ENCODE measurements around the gene ZNF385B.

Gene ZNF385B

GRCh38 chr2:179855673-179856072, 5.7 kb downstream of the ZNF385B start:
- H3K4me1 ChIP-seq (ENCODE audit: control insufficient read depth, insufficient read depth, low read length): peaks cover 3% of the 10 kb centered on the region
- H3K36me3 ChIP-seq (ENCODE audit: control insufficient read depth, insufficient read depth, low read length, severe bottlenecking): no peaks in the 10 kb centered on the region
- H3K9me3 ChIP-seq (ENCODE audit: control insufficient read depth, low read length): no peaks in the 10 kb centered on the region
- no peak overlapping the region for H3K4me3 ChIP-seq (ENCODE audit: low read length)
- H3K9ac ChIP-seq (ENCODE audit: low read length): no peak overlapping the region
- no peak for DNase-seq (ENCODE audit: low read depth)
- H3K27me3 ChIP-seq (replicated peaks; ENCODE audit: control insufficient read depth, insufficient read depth, low read length): peaks cover 3% of the 10 kb centered on the region

DNA sequence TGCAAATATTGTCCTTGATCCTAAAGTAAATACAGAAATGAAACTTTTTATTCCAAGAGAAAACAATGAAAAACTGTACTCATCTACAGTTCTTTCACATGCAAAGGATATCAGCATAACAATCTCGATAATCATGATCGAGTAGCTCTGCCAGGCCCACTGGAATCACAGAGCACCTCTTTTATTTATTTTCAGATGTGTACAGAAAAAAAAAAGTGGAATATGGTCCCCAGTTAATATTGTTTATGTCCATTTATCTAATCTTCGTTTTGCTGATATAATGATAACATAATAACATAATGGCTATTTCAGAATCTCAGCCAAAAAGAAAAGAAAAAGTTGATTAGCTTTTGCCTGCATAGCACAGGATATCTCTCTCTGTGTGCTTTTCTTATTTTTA, 6.5 kb downstream of the ZNF385B start:
- Histone ChIP-seq H3K9ac (ENCODE audit: low read length) (no peak overlapping the region), H3K27me3 (replicated peaks; ENCODE audit: control insufficient read depth, insufficient read depth, low read length) (peaks cover 3% of the 10 kb centered on the region), H3K4me3 (ENCODE audit: low read length) (no peak overlapping the region), H3K4me1 (ENCODE audit: control insufficient read depth, insufficient read depth, low read length) (no peaks in the 10 kb centered on the region), H3K9me3 (ENCODE audit: control insufficient read depth, low read length) (no peaks in the 10 kb centered on the region), H3K36me3 (ENCODE audit: control insufficient read depth, insufficient read depth, low read length, severe bottlenecking) (no peaks in the 10 kb centered on the region)
- DNase-seq (ENCODE audit: low read depth): no peak

- Histone ChIP-seq H3K9ac (ENCODE audit: low read length) (no peak overlapping the region), H3K4me1 (ENCODE audit: control insufficient read depth, insufficient read depth, low read length) (no peaks in the 10 kb centered on the region)
Measured at GRCh38 chr2:179853108-179853507, 8.3 kb downstream of the ZNF385B start.

DNA sequence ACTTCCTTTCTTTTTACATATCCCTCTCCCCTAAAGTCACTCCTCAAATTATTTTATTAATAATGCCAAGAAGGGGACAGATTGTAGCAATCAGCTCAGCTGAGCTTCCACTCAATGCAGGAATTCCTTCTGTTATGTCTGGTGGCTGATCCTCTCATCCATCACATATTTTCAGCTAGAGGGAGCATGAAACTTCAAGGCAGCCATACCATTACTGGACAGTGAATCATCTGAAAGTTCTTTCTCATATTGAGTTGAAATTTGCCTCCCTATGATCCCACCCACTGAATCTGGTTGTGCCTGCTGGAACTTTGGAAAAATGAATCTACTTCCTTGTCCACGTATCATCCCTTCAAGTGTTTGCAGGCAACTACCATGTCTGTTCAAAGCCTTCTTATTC, 11.2 kb downstream of the ZNF385B start:
- H3K4me1 ChIP-seq (ENCODE audit: control insufficient read depth, insufficient read depth, low read length): no peaks in the 10 kb centered on the region
- DNase-seq (ENCODE audit: low read depth): peak; percentile 77
- peaks cover 2% of the 10 kb centered on the region for H3K27me3 ChIP-seq (replicated peaks; ENCODE audit: control insufficient read depth, insufficient read depth, low read length)
- H3K9ac ChIP-seq (ENCODE audit: low read length): no peak overlapping the region
- no peak overlapping the region for H3K4me3 ChIP-seq (ENCODE audit: low read length)
- no peaks in the 10 kb centered on the region for H3K36me3 ChIP-seq (ENCODE audit: control insufficient read depth, insufficient read depth, low read length, severe bottlenecking)
- H3K9me3 ChIP-seq (ENCODE audit: control insufficient read depth, low read length): no peaks in the 10 kb centered on the region

More at GRCh38 chr2:179853108-179853507, 8.3 kb downstream of the ZNF385B start:
- Histone ChIP-seq H3K9me3 (ENCODE audit: control insufficient read depth, low read length) (no peaks in the 10 kb centered on the region), H3K4me3 (ENCODE audit: low read length) (no peak overlapping the region), H3K27me3 (replicated peaks; ENCODE audit: control insufficient read depth, insufficient read depth, low read length) (no peaks in the 10 kb centered on the region), H3K36me3 (ENCODE audit: control insufficient read depth, insufficient read depth, low read length, severe bottlenecking) (no peaks in the 10 kb centered on the region)
- no peak for DNase-seq (ENCODE audit: low read depth)

DNA sequence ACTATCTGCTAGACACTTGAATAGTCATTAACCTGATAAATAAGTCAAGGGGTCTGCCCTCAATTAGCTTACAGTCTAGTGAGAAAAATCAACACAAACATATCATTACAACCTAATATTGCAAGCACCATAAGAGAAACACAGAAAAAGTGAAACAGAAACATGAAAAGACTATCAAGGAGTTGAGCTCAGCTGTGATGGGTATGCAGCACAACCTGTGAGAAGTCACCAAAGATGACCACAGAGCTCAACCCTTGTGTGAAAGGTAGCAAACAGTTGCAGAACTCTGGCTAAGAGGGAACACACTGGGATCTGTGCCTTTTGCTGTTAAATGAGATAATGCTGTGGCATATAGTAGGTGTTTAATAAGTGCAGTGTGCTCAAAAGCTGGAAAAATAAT, 11.7 kb downstream of the ZNF385B start:
- no peak overlapping the region for H3K9ac ChIP-seq (ENCODE audit: low read length)
- no peaks in the 10 kb centered on the region for H3K9me3 ChIP-seq (ENCODE audit: control insufficient read depth, low read length)
- no peak for DNase-seq (ENCODE audit: low read depth)
- H3K36me3 ChIP-seq (ENCODE audit: control insufficient read depth, insufficient read depth, low read length, severe bottlenecking): no peaks in the 10 kb centered on the region
- no peak overlapping the region for H3K4me3 ChIP-seq (ENCODE audit: low read length)
- peaks cover 2% of the 10 kb centered on the region for H3K27me3 ChIP-seq (replicated peaks; ENCODE audit: control insufficient read depth, insufficient read depth, low read length)
- H3K4me1 ChIP-seq (ENCODE audit: control insufficient read depth, insufficient read depth, low read length): no peaks in the 10 kb centered on the region

- H3K36me3 ChIP-seq (ENCODE audit: control insufficient read depth, insufficient read depth, low read length, severe bottlenecking): no peaks in the 10 kb centered on the region
- no peak overlapping the region for H3K9ac ChIP-seq (ENCODE audit: low read length)
- H3K27me3 ChIP-seq (replicated peaks; ENCODE audit: control insufficient read depth, insufficient read depth, low read length): peaks cover 2% of the 10 kb centered on the region
- no peaks in the 10 kb centered on the region for H3K9me3 ChIP-seq (ENCODE audit: control insufficient read depth, low read length)
- H3K4me1 ChIP-seq (ENCODE audit: control insufficient read depth, insufficient read depth, low read length): no peaks in the 10 kb centered on the region
- DNase-seq (ENCODE audit: low read depth): no peak
- no peak overlapping the region for H3K4me3 ChIP-seq (ENCODE audit: low read length)
Measured at GRCh38 chr2:179843541-179843940, 17.9 kb downstream of the ZNF385B start.

- no peak overlapping the region for H3K4me3 ChIP-seq (ENCODE audit: low read length)
- no peak overlapping the region for H3K9ac ChIP-seq (ENCODE audit: low read length)
- H3K36me3 ChIP-seq (ENCODE audit: control insufficient read depth, insufficient read depth, low read length, severe bottlenecking): no peaks in the 10 kb centered on the region
- peaks cover 2% of the 10 kb centered on the region for H3K27me3 ChIP-seq (replicated peaks; ENCODE audit: control insufficient read depth, insufficient read depth, low read length)
- peak; percentile 42 for DNase-seq (ENCODE audit: low read depth)
- H3K9me3 ChIP-seq (ENCODE audit: control insufficient read depth, low read length): no peaks in the 10 kb centered on the region
- no peaks in the 10 kb centered on the region for H3K4me1 ChIP-seq (ENCODE audit: control insufficient read depth, insufficient read depth, low read length)
Measured at GRCh38 chr2:179842498-179843153, 18.8 kb downstream of the ZNF385B start.

DNA sequence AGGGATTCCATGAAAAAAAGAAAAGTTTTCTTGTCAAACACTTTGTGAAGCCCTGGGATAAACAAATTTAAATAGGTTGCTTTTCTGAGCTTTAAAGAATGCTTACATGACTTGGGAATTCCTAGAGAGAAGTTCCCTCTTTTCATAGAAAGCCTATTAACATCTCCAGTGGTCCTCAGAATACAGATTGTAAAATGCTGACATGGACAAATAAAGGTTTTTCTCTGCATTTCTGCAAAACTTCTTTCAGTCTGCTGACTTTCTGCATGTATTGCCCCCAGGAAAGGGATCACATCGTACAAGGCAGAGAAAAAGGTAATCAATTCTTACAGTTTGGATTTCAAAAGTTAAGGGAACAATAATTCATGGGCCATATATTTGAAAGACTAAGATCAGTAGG, 20.6 kb downstream of the ZNF385B start:
- H3K9ac ChIP-seq (ENCODE audit: low read length): no peak overlapping the region
- H3K9me3 ChIP-seq (ENCODE audit: control insufficient read depth, low read length): no peaks in the 10 kb centered on the region
- H3K4me1 ChIP-seq (ENCODE audit: control insufficient read depth, insufficient read depth, low read length): peaks cover 6% of the 10 kb centered on the region
- no peaks in the 10 kb centered on the region for H3K36me3 ChIP-seq (ENCODE audit: control insufficient read depth, insufficient read depth, low read length, severe bottlenecking)
- no peak for DNase-seq (ENCODE audit: low read depth)
- H3K27me3 ChIP-seq (replicated peaks; ENCODE audit: control insufficient read depth, insufficient read depth, low read length): no peaks in the 10 kb centered on the region
- H3K4me3 ChIP-seq (ENCODE audit: low read length): no peak overlapping the region

GRCh38 chr2:179837408-179837807, 24.0 kb downstream of the ZNF385B start:
- no peaks in the 10 kb centered on the region for H3K27me3 ChIP-seq (replicated peaks; ENCODE audit: control insufficient read depth, insufficient read depth, low read length)
- peaks cover 6% of the 10 kb centered on the region for H3K4me1 ChIP-seq (ENCODE audit: control insufficient read depth, insufficient read depth, low read length)
- no peak overlapping the region for H3K9ac ChIP-seq (ENCODE audit: low read length)
- H3K36me3 ChIP-seq (ENCODE audit: control insufficient read depth, insufficient read depth, low read length, severe bottlenecking): no peaks in the 10 kb centered on the region
- H3K9me3 ChIP-seq (ENCODE audit: control insufficient read depth, low read length): no peaks in the 10 kb centered on the region
- no peak overlapping the region for H3K4me3 ChIP-seq (ENCODE audit: low read length)
- DNase-seq (ENCODE audit: low read depth): peak; percentile 67

GRCh38 chr2:179830043-179830787, 31.2 kb downstream of the ZNF385B start:
- Histone ChIP-seq H3K4me1 (ENCODE audit: control insufficient read depth, insufficient read depth, low read length) (no peaks in the 10 kb centered on the region), H3K9me3 (ENCODE audit: control insufficient read depth, low read length) (no peaks in the 10 kb centered on the region), H3K27me3 (replicated peaks; ENCODE audit: control insufficient read depth, insufficient read depth, low read length) (no peaks in the 10 kb centered on the region), H3K36me3 (ENCODE audit: control insufficient read depth, insufficient read depth, low read length, severe bottlenecking) (no peaks in the 10 kb centered on the region), H3K4me3 (ENCODE audit: low read length) (no peak overlapping the region), H3K9ac (ENCODE audit: low read length) (no peak overlapping the region)
- DNase-seq (ENCODE audit: low read depth): no peak

GRCh38 chr2:179826297-179826696, 35.1 kb downstream of the ZNF385B start:
- DNase-seq (ENCODE audit: low read depth): no peak
- no peaks in the 10 kb centered on the region for H3K9me3 ChIP-seq (ENCODE audit: control insufficient read depth, low read length)
- no peak overlapping the region for H3K4me3 ChIP-seq (ENCODE audit: low read length)
- H3K9ac ChIP-seq (ENCODE audit: low read length): no peak overlapping the region
- no peaks in the 10 kb centered on the region for H3K36me3 ChIP-seq (ENCODE audit: control insufficient read depth, insufficient read depth, low read length, severe bottlenecking)
- no peaks in the 10 kb centered on the region for H3K4me1 ChIP-seq (ENCODE audit: control insufficient read depth, insufficient read depth, low read length)
- H3K27me3 ChIP-seq (replicated peaks; ENCODE audit: control insufficient read depth, insufficient read depth, low read length): no peaks in the 10 kb centered on the region

Data from adipocyte (in vitro differentiated cells).